SK-N-SH (cell line): ENCODE results near the gene AIMP2. TPM values are rescaled to one million over a fixed set of nuclear protein-coding genes. Genes with fewer than 3 reads are reported as not detected.

Experiments used
- CTCF ChIA-PET: fragments of 300-600, 350-600 bp; formaldehyde crosslinking; extraction: SDS; loops from one replicate; lab custom pipeline; 2021; lab: Yijun Ruan, JAX
- POLR2A ChIA-PET: fragments of 350-600 bp; sonication (Branson Sonifier 250); formaldehyde crosslinking; extraction: SDS; loops from one replicate; lab custom pipeline; 2020; ENCODE audit warnings: antibody characterized with exemption, inconsistent platforms; lab: Yijun Ruan, JAX
- DNase-seq: peaks from one replicate; pipeline ENCODE4 v3.0.0; 2012
- H2AFZ ChIP-seq: fragments of 200-600 bp; sonication (generic); 2 replicates; pipeline ENCODE4 v1.8.1; 2016; ENCODE audit warnings: antibody characterized with exemption, mild to moderate bottlenecking, low read depth
- H3F3A ChIP-seq: fragments of 200-600 bp; sonication (generic); replicated peaks from 2 replicates; pipeline ENCODE3; 2016; ENCODE audit warnings: antibody characterized with exemption, mild to moderate bottlenecking; ENCODE audit not compliant: insufficient read depth
- H3K27ac ChIP-seq, 2 experiments: fragments of 200-500 bp in 1 of 2; fragments of 200-600 bp in 1 of 2; sonication (Bioruptor generic) in 1 of 2; sonication (generic), shearing (Covaris generic) in 1 of 2; 2 replicates each; pipeline versions ENCODE4 v1.5.1 to v1.6.1; 2014 to 2016; ENCODE audit warnings: low read depth in 2 of 2, inconsistent platforms in 1 of 2, low read length in 1 of 2, mild to moderate bottlenecking in 1 of 2, mixed read lengths in 1 of 2
- H3K27me3 ChIP-seq: fragments of 200-600 bp; sonication (generic), shearing (Covaris generic); 2 replicates; pipeline ENCODE4 v1.6.1; 2016; ENCODE audit warnings: mixed run types; ENCODE audit not compliant: insufficient read depth
- H3K36me3 ChIP-seq, 2 experiments: fragments of 200-500 bp in 1 of 2; fragments of 200-600 bp in 1 of 2; sonication (Bioruptor generic) in 1 of 2; sonication (generic) in 1 of 2; replicated peaks in 1 of 2; 2 replicates each; pipeline versions ENCODE3 to v1.5.1; 2014 to 2016; ENCODE audit warnings: low read length in 1 of 2, mild to moderate bottlenecking in 1 of 2; ENCODE audit not compliant: insufficient read depth in 2 of 2, control insufficient read depth in 1 of 2
- H3K4me1 ChIP-seq, 2 experiments: fragments of 200-500 bp in 1 of 2; fragments of 200-600 bp in 1 of 2; sonication (Bioruptor generic) in 1 of 2; sonication (generic), shearing (Covaris generic) in 1 of 2; 2 replicates each; pipeline versions ENCODE4 v1.5.1 to v1.6.1; 2014 to 2016; ENCODE audit warnings: low read depth in 1 of 2, low read length in 1 of 2, mixed run types in 1 of 2; ENCODE audit not compliant: insufficient read depth in 2 of 2, control insufficient read depth in 1 of 2
- H3K4me2 ChIP-seq: fragments of 200-600 bp; sonication (generic), shearing (Covaris generic); 2 replicates; pipeline ENCODE4 v1.6.1; 2017; ENCODE audit warnings: mixed run types
- H3K4me3 ChIP-seq, 2 experiments: fragments of 200-500 bp in 1 of 2; fragments of 200-600 bp in 1 of 2; sonication (Bioruptor generic) in 1 of 2; sonication (generic), shearing (Covaris generic) in 1 of 2; 2 replicates each; pipeline versions ENCODE4 v1.5.1 to v1.8.1; 2014 to 2016; ENCODE audit warnings: low read depth in 2 of 2, inconsistent platforms in 1 of 2, low read length in 1 of 2, mild to moderate bottlenecking in 1 of 2, mixed read lengths in 1 of 2, moderate library complexity in 1 of 2
- H3K79me2 ChIP-seq: fragments of 200-600 bp; sonication (generic); 2 replicates; pipeline ENCODE4 v1.8.1; 2017; ENCODE audit warnings: mild to moderate bottlenecking; ENCODE audit not compliant: insufficient read depth
- H3K9ac ChIP-seq: fragments of 200-600 bp; sonication (generic); 2 replicates; pipeline ENCODE4 v1.6.1; 2017; ENCODE audit warnings: mixed run types
- H3K9me2 ChIP-seq: fragments of 200-600 bp; sonication (generic); 2 replicates; pipeline ENCODE4 v1.6.1; 2017; ENCODE audit warnings: mixed run types
- H3K9me3 ChIP-seq: fragments of 200-600 bp; sonication (generic); 2 replicates; pipeline ENCODE4 v1.6.1; 2017; ENCODE audit warnings: mixed run types, mild to moderate bottlenecking, moderate library complexity
- H4K20me1 ChIP-seq: fragments of 200-600 bp; sonication (generic); 2 replicates; pipeline ENCODE4 v1.6.1; 2017; ENCODE audit warnings: mild to moderate bottlenecking, mixed run types; ENCODE audit not compliant: insufficient read depth
- CHD2 ChIP-seq: fragments of 150-350 bp; IDR thresholded peaks from 2 replicates; pipeline ENCODE4 v1.6.1; 2018; ENCODE audit warnings: low read length; ENCODE audit not compliant: partially characterized antibody
- ELF1 ChIP-seq: IDR thresholded peaks from 2 replicates; pipeline ENCODE4 v1.4.0; 2012
- EP300 ChIP-seq, 2 experiments: IDR thresholded peaks; 2 replicates each; pipeline versions ENCODE4 v1.4.0 to v1.6.1; 2012; ENCODE audit warnings: borderline replicate concordance in 1 of 2, low read depth in 1 of 2, low read length in 1 of 2
- EZH2phosphoT487 ChIP-seq: fragments of 200-600 bp; sonication (generic); IDR thresholded peaks from 2 replicates; pipeline ENCODE4 v1.6.1; 2017; ENCODE audit warnings: low read depth, mixed run types, mild to moderate bottlenecking, antibody characterized with exemption, moderate library complexity, borderline replicate concordance
- FOXJ3 ChIP-seq: sonication (generic); formaldehyde crosslinking; IDR thresholded peaks from 2 replicates; pipeline ENCODE4 v1.5.1; 2020; ENCODE audit warnings: mild to moderate bottlenecking, missing genetic modification reagents
- FOXM1 ChIP-seq: IDR thresholded peaks from 2 replicates; pipeline ENCODE4 v1.4.0; 2012; ENCODE audit warnings: low read depth, mild to moderate bottlenecking
- GABPA ChIP-seq: IDR thresholded peaks from 2 replicates; pipeline ENCODE4 v1.4.0; 2012; ENCODE audit warnings: low read depth, mild to moderate bottlenecking
- GATA2 ChIP-seq: sonication (generic); formaldehyde crosslinking; IDR thresholded peaks from 2 replicates; pipeline ENCODE4 v1.5.0; 2020; ENCODE audit warnings: mild to moderate bottlenecking, missing genetic modification reagents
- IRF3 ChIP-seq: fragments of 150-350 bp; IDR thresholded peaks from 2 replicates; pipeline ENCODE4 v1.6.1; 2016; ENCODE audit warnings: mild to moderate bottlenecking, low read depth, low read length
- JUND ChIP-seq: IDR thresholded peaks from 2 replicates; pipeline ENCODE4 v1.4.0; 2012
- MAX ChIP-seq: IDR thresholded peaks from 2 replicates; pipeline ENCODE4 v1.4.0; 2012; ENCODE audit warnings: low read depth
- MXI1 ChIP-seq: IDR thresholded peaks from 2 replicates; pipeline ENCODE4 v1.6.1; 2012; ENCODE audit warnings: mild to moderate bottlenecking, low read depth, low read length, improper control_type of control experiment
- NFIC ChIP-seq: IDR thresholded peaks from 2 replicates; pipeline ENCODE4 v1.4.0; 2012; ENCODE audit warnings: borderline replicate concordance
- NRF1 ChIP-seq: IDR thresholded peaks from 2 replicates; pipeline ENCODE4 v1.6.1; 2012; ENCODE audit warnings: low read depth, mild to moderate bottlenecking, low read length
- RAD21 ChIP-seq: IDR thresholded peaks from 2 replicates; pipeline ENCODE4 v1.6.1; 2012; ENCODE audit warnings: mild to moderate bottlenecking, low read length
- RFX5 ChIP-seq: IDR thresholded peaks from 2 replicates; pipeline ENCODE4 v1.6.1; 2012; ENCODE audit warnings: mild to moderate bottlenecking, improper control_type of control experiment, low read length
- RXRA ChIP-seq: IDR thresholded peaks from 2 replicates; pipeline ENCODE4 v1.4.0; 2012; ENCODE audit warnings: low read depth, mild to moderate bottlenecking, borderline replicate concordance
- SIN3A ChIP-seq: IDR thresholded peaks from 2 replicates; pipeline ENCODE4 v1.6.1; 2012; ENCODE audit warnings: low read depth, mild to moderate bottlenecking, low read length, moderate library complexity, borderline replicate concordance
- TAF1 ChIP-seq: IDR thresholded peaks from 2 replicates; pipeline ENCODE4 v1.6.1; 2012; ENCODE audit warnings: low read depth, mild to moderate bottlenecking, low read length, moderate library complexity, borderline replicate concordance
- TCF12 ChIP-seq: IDR thresholded peaks from 2 replicates; pipeline ENCODE4 v1.4.0; 2012
- YY1 ChIP-seq: IDR thresholded peaks from 2 replicates; pipeline ENCODE4 v1.4.0; 2012; ENCODE audit warnings: low read depth, mild to moderate bottlenecking
- WGBS: methylation state at CpG from one replicate; pipeline ENCODE4 v1.1.6; 2017; ENCODE audit warnings: low lambda C conversion rate; 5-methylcytosine and 5-hydroxymethylcytosine counted together
- polyA plus RNA-seq, 3 experiments: library from polyadenylated mRNA; depleted of rRNA; stranded (reverse); fragments of >200 nt; gene quantifications; 2 replicates each; pipeline ENCODE4 v1.2.3, GENCODE V29; 2012
- TF ChIP-seq, protein P1 (sequence below): IDR thresholded peaks from 2 replicates; pipeline ENCODE4; 2012
- TF ChIP-seq, protein P2 (sequence below): IDR thresholded peaks from 2 replicates; pipeline ENCODE4 v1.4.0; 2012; ENCODE audit warnings: low read depth, borderline replicate concordance
- TF ChIP-seq, protein P3 (sequence below): IDR thresholded peaks from 2 replicates; pipeline ENCODE4 v1.4.0; 2012; ENCODE audit warnings: low read depth, borderline replicate concordance

Gene AIMP2
- polyA plus RNA-seq, 1 of the 3 experiments (the other 2 are of a cell fraction), result 104 TPM

GRCh38 chr7:6028563-6028962 lies 19.5 kb downstream of the AIMP2 start:
- H3F3A ChIP-seq, result peaks cover 13% of the 10 kb centered on the region
- H3K36me3 ChIP-seq, result peaks cover 58 to 71% of the 10 kb centered on the region in 2 experiments
- H3K9me3 ChIP-seq, result no peaks in the 10 kb centered on the region
- no peaks in the 10 kb centered on the region for H4K20me1 ChIP-seq
- no peaks in the 10 kb centered on the region; a peak in 1 of 4 replicates for H3K4me1 ChIP-seq
- POLR2A ChIA-PET, result no interaction called here
- H3K4me2 ChIP-seq, result no peak overlapping the region
- H3K4me3 ChIP-seq, result no peak overlapping the region
- no peaks in the 10 kb centered on the region for H3K9me2 ChIP-seq
- peaks cover 26% of the 10 kb centered on the region for H3K79me2 ChIP-seq
- no peaks in the 10 kb centered on the region for H3K27me3 ChIP-seq
- TF ChIP-seq RFX5 (no peak), EP300 (IDR thresholded peaks at IDR 0.05; ENCODE audit: borderline replicate concordance in 1 of 2, low read depth in 1 of 2, low read length in 1 of 2) (no peak), FOXJ3 (CRISPR knock-in tag) (no peak), RAD21 (no peak), EZH2phosphoT487 (no peak), TCF12 (no peak), ELF1 (no peak), RXRA (no peak), JUND (no peak), CHD2 (no peak), NRF1 (no peak), GATA2 (CRISPR knock-in tag) (no peak), SIN3A (no peak), MXI1 (no peak), MAX (no peak), IRF3 (no peak), FOXM1 (no peak)
- TF ChIP-seq, all 33 proteins: peak for 0
- no peak overlapping the region for H3K27ac ChIP-seq
- CTCF ChIA-PET, result interaction anchor here (2.0 kb wide), 1 partner anchor 32 kb away, joined by 5 read pairs; no protein-coding TSS in a partner anchor
- no peak for DNase-seq
- WGBS, result 95% methylated on average over 5 of the region's 5 CpGs
- H2AFZ ChIP-seq, result no peak overlapping the region
- H3K9ac ChIP-seq, result no peak overlapping the region

GRCh38 chr7:6030988-6031387 lies 21.9 kb downstream of the AIMP2 start, which contains the start of gene ANKRD61:
TSS of gene ANKRD61 (plus strand) at chr7:6031376. CDS start at chr7:6031376, 0 bp downstream.
- H3K4me3 ChIP-seq, result no peak within 1 kb of the TSS
- TF ChIP-seq EZH2phosphoT487, result no peak
- TF ChIP-seq YY1, result no peak
- TF ChIP-seq NFIC, result no peak
- TF ChIP-seq, protein P1, sequence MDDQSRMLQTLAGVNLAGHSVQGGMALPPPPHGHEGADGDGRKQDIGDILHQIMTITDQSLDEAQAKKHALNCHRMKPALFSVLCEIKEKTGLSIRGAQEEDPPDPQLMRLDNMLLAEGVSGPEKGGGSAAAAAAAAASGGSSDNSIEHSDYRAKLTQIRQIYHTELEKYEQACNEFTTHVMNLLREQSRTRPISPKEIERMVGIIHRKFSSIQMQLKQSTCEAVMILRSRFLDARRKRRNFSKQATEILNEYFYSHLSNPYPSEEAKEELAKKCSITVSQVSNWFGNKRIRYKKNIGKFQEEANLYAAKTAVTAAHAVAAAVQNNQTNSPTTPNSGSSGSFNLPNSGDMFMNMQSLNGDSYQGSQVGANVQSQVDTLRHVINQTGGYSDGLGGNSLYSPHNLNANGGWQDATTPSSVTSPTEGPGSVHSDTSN, result no peak
- TF ChIP-seq TAF1, result no peak
- no peak for TF ChIP-seq EP300 (IDR thresholded peaks at IDR 0.05; ENCODE audit: borderline replicate concordance in 1 of 2, low read depth in 1 of 2, low read length in 1 of 2)
- no peak for TF ChIP-seq GABPA
- no peak for TF ChIP-seq NRF1
- no peak for TF ChIP-seq MAX
- TF ChIP-seq, protein P2, sequence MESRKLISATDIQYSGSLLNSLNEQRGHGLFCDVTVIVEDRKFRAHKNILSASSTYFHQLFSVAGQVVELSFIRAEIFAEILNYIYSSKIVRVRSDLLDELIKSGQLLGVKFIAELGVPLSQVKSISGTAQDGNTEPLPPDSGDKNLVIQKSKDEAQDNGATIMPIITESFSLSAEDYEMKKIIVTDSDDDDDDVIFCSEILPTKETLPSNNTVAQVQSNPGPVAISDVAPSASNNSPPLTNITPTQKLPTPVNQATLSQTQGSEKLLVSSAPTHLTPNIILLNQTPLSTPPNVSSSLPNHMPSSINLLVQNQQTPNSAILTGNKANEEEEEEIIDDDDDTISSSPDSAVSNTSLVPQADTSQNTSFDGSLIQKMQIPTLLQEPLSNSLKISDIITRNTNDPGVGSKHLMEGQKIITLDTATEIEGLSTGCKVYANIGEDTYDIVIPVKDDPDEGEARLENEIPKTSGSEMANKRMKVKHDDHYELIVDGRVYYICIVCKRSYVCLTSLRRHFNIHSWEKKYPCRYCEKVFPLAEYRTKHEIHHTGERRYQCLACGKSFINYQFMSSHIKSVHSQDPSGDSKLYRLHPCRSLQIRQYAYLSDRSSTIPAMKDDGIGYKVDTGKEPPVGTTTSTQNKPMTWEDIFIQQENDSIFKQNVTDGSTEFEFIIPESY, result no peak
- TF ChIP-seq, protein P3, sequence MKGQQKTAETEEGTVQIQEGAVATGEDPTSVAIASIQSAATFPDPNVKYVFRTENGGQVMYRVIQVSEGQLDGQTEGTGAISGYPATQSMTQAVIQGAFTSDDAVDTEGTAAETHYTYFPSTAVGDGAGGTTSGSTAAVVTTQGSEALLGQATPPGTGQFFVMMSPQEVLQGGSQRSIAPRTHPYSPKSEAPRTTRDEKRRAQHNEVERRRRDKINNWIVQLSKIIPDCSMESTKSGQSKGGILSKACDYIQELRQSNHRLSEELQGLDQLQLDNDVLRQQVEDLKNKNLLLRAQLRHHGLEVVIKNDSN, result no peak
- no peak for TF ChIP-seq GATA2 (CRISPR knock-in tag)
- peaks cover 62 to 65% of the 10 kb centered on the region in 2 experiments for H3K36me3 ChIP-seq
- no peaks in the 10 kb centered on the region for H3K9me2 ChIP-seq
- no peak for DNase-seq
- WGBS, result 94% methylated on average over 2 of the region's 2 CpGs
- H3K79me2 ChIP-seq, result peaks cover 39% of the 10 kb centered on the region
- H3K27me3 ChIP-seq, result no peaks in the 10 kb centered on the region
- H4K20me1 ChIP-seq, result no peaks in the 10 kb centered on the region
- ChIA-PET POLR2A (interaction anchor here (1.3 kb wide), 1 partner anchor 22 kb away, joined by 4 read pairs; the partner anchor contains the start of genes AIMP2 and PMS2), CTCF (interaction anchor here (0.9 to 2.2 kb wide), 4 partner anchors 10 to 292 kb away, joined by 3 to 7 read pairs (median 3); no protein-coding TSS in a partner anchor)
- H3K9ac ChIP-seq, result no peak within 1 kb of the TSS
- no peak within 1 kb of the TSS for H3K27ac ChIP-seq
- H3F3A ChIP-seq, result peaks cover 9% of the 10 kb centered on the region
- H3K4me1 ChIP-seq, result no peaks in the 10 kb centered on the region; a peak in 1 of 4 replicates
- no peaks in the 10 kb centered on the region for H3K9me3 ChIP-seq
- H2AFZ ChIP-seq, result no peak within 1 kb of the TSS
- H3K4me2 ChIP-seq, result no peak within 1 kb of the TSS
